Measurements from ENCODE around the gene SMIM22. TPM values are rescaled to one million over a fixed set of nuclear protein-coding genes. Genes with fewer than 3 reads are reported as not detected.

SMIM22 gene
- total and polyA plus RNA-seq, 2 of the 8 experiments (the other 6 are each of a cell fraction or from before 2014, with no cell fraction given) = not detected

GRCh38 chr16:4795181-4795827 is at the start of gene SMIM22 (continued):
- TF ChIP-seq KDM5A (IDR thresholded peaks at IDR 0.05; ENCODE audit: low read length) (no peak), BRCA1 (IDR thresholded peaks at IDR 0.05; ENCODE audit: low read depth, low read length) (no peak)

Data from H1 (cell line).